ENCODE data around the gene CYSTM1.

The CYSTM1 gene

GRCh38 chr5:140186267-140186671, 11.3 kb downstream of the CYSTM1 start:
- TF ChIP-seq, protein P1, sequence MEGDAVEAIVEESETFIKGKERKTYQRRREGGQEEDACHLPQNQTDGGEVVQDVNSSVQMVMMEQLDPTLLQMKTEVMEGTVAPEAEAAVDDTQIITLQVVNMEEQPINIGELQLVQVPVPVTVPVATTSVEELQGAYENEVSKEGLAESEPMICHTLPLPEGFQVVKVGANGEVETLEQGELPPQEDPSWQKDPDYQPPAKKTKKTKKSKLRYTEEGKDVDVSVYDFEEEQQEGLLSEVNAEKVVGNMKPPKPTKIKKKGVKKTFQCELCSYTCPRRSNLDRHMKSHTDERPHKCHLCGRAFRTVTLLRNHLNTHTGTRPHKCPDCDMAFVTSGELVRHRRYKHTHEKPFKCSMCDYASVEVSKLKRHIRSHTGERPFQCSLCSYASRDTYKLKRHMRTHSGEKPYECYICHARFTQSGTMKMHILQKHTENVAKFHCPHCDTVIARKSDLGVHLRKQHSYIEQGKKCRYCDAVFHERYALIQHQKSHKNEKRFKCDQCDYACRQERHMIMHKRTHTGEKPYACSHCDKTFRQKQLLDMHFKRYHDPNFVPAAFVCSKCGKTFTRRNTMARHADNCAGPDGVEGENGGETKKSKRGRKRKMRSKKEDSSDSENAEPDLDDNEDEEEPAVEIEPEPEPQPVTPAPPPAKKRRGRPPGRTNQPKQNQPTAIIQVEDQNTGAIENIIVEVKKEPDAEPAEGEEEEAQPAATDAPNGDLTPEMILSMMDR (IDR thresholded peaks at IDR 0.05; ENCODE audit: borderline replicate concordance, insufficient read depth, low read depth, low read length), result no peak
- H3K4me3 ChIP-seq (ENCODE audit: low read depth, low read length), result no peak overlapping the region

- no peak overlapping the region for H3K4me3 ChIP-seq (ENCODE audit: low read depth, low read length)
- TF ChIP-seq, protein P1 (IDR thresholded peaks at IDR 0.05; ENCODE audit: borderline replicate concordance, insufficient read depth, low read depth, low read length), result no peak
Measured at GRCh38 chr5:140189253-140189652, 14.3 kb downstream of the CYSTM1 start.

- TF ChIP-seq, protein P1 (IDR thresholded peaks at IDR 0.05; ENCODE audit: borderline replicate concordance, insufficient read depth, low read depth, low read length), result no peak
Measured at GRCh38 chr5:140189977-140190871, 15.2 kb downstream of the CYSTM1 start.

DNA sequence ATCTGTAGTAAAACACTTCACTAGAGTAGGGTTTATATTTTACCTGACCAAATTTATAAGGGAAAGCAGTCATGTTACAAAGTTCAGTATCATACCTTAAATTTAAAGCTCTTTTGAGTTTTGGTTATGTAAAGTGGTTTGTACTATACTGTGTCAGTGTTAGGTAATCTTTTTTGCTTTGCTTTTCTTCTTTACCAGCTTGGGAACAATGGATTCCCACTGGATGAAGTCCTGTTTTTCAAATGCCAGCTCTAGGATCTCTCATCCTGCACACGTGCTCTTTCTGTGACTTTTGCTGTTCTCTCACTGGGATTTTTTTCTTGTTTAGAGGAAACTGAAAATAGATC, 15.9 kb downstream of the CYSTM1 start:
- TF ChIP-seq, protein P1 (IDR thresholded peaks at IDR 0.05; ENCODE audit: borderline replicate concordance, insufficient read depth, low read depth, low read length), result no peak

More at GRCh38 chr5:140189977-140190871, 15.2 kb downstream of the CYSTM1 start:
- H3K4me3 ChIP-seq (ENCODE audit: low read depth, low read length), result no peak overlapping the region

GRCh38 chr5:140192715-140193430, 17.9 kb downstream of the CYSTM1 start:
- H3K4me3 ChIP-seq (ENCODE audit: low read depth, low read length), result no peak overlapping the region
- TF ChIP-seq, protein P1 (IDR thresholded peaks at IDR 0.05; ENCODE audit: borderline replicate concordance, insufficient read depth, low read depth, low read length), result no peak

More for the DNA sequence above, 15.9 kb downstream of the CYSTM1 start:
- no peak overlapping the region for H3K4me3 ChIP-seq (ENCODE audit: low read depth, low read length)

DNA sequence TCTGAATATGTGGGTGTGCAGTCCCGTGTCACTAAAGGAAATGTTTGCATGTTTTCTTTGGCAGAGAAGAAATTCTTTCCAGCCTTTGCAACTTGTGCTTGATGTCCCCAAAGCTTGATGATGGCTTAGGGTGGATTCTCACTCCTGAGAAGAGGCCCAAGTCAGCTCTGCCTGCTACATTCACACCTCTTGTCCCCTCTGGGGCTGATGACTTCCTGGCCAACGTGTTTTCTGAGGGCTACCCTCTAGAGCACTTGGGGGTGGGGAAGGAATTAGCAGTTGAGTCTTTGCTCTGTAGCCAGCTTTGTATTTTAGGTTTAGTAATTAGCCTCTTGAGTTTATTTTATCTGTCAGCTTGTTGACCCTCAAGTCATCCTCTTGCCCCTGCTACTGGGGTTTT, 19.7 kb downstream of the CYSTM1 start:
- TF ChIP-seq, protein P1 (IDR thresholded peaks at IDR 0.05; ENCODE audit: borderline replicate concordance, insufficient read depth, low read depth, low read length), result no peak
- no peak overlapping the region for H3K4me3 ChIP-seq (ENCODE audit: low read depth, low read length)
